Measurements from ENCODE around the gene NFIC.

DNA sequence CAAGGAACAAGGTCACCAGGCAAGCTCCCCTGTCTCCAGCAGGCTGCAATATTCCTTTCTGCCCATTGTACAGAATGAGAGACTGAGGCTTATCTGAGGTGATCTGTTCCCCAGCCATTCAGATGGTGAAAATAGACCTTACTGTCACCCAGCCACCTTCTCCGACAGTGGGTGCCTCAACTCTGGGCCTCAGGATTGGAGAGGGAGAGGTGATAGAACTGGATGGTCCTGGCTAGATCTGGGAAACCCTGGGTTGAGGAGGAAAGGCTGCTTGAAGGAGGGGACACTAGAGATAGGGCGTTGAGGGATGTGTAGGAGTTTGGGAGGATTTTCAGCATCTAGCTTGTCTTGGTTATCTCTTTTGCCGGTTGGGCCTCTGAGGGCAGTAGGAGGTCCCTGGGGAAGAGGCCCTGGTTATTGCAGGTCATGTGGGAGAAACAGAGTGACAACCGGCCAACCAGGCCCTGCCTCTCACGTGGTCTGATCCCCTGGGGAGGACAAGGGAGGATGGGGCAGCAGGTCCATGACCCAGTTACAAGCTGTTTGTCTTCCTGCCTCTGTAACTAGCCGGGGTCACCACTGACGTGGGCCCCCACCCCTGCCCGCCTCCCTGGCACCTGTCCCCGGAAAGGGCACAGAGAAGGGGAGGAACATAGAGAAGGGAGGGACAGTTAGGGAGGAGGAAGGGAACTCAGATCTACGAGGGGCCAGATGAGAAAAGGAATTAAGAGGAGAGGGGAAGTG lies 8.2 kb downstream of the NFIC start:
- no peak for TF ChIP-seq ZFP30 (CRISPR knock-in tag; IDR thresholded peaks at IDR 0.05)
- no peak for TF ChIP-seq OSR1 (CRISPR knock-in tag; IDR thresholded peaks at IDR 0.05)
- TF ChIP-seq RARB (CRISPR knock-in tag; IDR thresholded peaks at IDR 0.05) = no peak
- TF ChIP-seq TSHZ2 (CRISPR knock-in tag; IDR thresholded peaks at IDR 0.05) = no peak
- TF ChIP-seq, protein P1, sequence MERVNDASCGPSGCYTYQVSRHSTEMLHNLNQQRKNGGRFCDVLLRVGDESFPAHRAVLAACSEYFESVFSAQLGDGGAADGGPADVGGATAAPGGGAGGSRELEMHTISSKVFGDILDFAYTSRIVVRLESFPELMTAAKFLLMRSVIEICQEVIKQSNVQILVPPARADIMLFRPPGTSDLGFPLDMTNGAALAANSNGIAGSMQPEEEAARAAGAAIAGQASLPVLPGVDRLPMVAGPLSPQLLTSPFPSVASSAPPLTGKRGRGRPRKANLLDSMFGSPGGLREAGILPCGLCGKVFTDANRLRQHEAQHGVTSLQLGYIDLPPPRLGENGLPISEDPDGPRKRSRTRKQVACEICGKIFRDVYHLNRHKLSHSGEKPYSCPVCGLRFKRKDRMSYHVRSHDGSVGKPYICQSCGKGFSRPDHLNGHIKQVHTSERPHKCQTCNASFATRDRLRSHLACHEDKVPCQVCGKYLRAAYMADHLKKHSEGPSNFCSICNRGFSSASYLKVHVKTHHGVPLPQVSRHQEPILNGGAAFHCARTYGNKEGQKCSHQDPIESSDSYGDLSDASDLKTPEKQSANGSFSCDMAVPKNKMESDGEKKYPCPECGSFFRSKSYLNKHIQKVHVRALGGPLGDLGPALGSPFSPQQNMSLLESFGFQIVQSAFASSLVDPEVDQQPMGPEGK (CRISPR knock-in tag; IDR thresholded peaks at IDR 0.05; ENCODE audit: borderline replicate concordance) = no peak
- TF ChIP-seq, protein P2, sequence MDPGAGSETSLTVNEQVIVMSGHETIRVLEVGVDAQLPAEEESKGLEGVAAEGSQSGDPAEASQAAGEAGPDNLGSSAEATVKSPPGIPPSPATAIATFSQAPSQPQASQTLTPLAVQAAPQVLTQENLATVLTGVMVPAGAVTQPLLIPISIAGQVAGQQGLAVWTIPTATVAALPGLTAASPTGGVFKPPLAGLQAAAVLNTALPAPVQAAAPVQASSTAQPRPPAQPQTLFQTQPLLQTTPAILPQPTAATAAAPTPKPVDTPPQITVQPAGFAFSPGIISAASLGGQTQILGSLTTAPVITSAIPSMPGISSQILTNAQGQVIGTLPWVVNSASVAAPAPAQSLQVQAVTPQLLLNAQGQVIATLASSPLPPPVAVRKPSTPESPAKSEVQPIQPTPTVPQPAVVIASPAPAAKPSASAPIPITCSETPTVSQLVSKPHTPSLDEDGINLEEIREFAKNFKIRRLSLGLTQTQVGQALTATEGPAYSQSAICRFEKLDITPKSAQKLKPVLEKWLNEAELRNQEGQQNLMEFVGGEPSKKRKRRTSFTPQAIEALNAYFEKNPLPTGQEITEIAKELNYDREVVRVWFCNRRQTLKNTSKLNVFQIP (CRISPR knock-in tag; IDR thresholded peaks at IDR 0.05; ENCODE audit: borderline replicate concordance, low read depth) = no peak
- TF ChIP-seq ISL1 (CRISPR knock-in tag; IDR thresholded peaks at IDR 0.05) = no peak
- peak; percentile 100 for TF ChIP-seq ZFP3 (CRISPR knock-in tag; IDR thresholded peaks at IDR 0.05)
- no peak for TF ChIP-seq ARNTL (CRISPR knock-in tag; IDR thresholded peaks at IDR 0.05; ENCODE audit: borderline replicate concordance, low read depth)
- peak; percentile 85; the same call in 1 of the 2 replicates for TF ChIP-seq ZNF70 (CRISPR knock-in tag; IDR thresholded peaks at IDR 0.05)
- no peak for TF ChIP-seq ZC3H10 (CRISPR knock-in tag; IDR thresholded peaks at IDR 0.05)
- TF ChIP-seq CREB5 (CRISPR knock-in tag; IDR thresholded peaks at IDR 0.05; ENCODE audit: low read depth) = no peak
